Lower lobe of right lung (tissue), 2 donors: ENCODE results near the gene PPP1R12B. TPM values are rescaled to one million over a fixed set of nuclear protein-coding genes. Genes with fewer than 3 reads are reported as not detected.

Source experiments
- ATAC-seq, 2 donors: fragments of 200-7000 bp; cut with Tn5 transposase; one replicate each; pipeline ENCODE4 v1.9.1; 2020 to 2022; ENCODE audit warnings: mild to moderate bottlenecking in 2 of 2, moderate library complexity in 2 of 2
- DNase-seq: peaks from one replicate; pipeline ENCODE4 v3.0.0-alpha.2; 2020
- H3K27ac ChIP-seq: fragments of 200-600 bp; one replicate; pipeline ENCODE4 v1.8.0; 2022
- H3K27me3 ChIP-seq: fragments of 200-600 bp; one replicate; pipeline ENCODE4 v1.8.0; 2022; ENCODE audit warnings: low read depth
- H3K36me3 ChIP-seq: fragments of 200-600 bp; one replicate; pipeline ENCODE4 v1.8.0; 2022; ENCODE audit warnings: mild to moderate bottlenecking
- H3K4me1 ChIP-seq: fragments of 200-600 bp; one replicate; pipeline ENCODE4 v1.8.0; 2022
- H3K4me3 ChIP-seq: fragments of 200-600 bp; one replicate; pipeline ENCODE4 v1.8.0; 2022; ENCODE audit warnings: mild to moderate bottlenecking
- H3K9me3 ChIP-seq: fragments of 200-600 bp; one replicate; pipeline ENCODE4 v1.8.0; 2022
- CTCF ChIP-seq: fragments of 200-600 bp; IDR thresholded peaks from one replicate; pipeline ENCODE4 v1.8.0; 2022; ENCODE audit warnings: antibody characterized with exemption, mild to moderate bottlenecking
- intact Hi-C: fragments of 100-400 bp; cut with DNase I; formaldehyde crosslinking; loops from one replicate; pipeline ENCODE4 v1.11.0; 2022
- total RNA-seq: library from RNA; stranded (reverse); fragmentation: NEBNext Ultra II Directional; extraction: Animal tissue kit (Norgen Biotek cat#: 25700); gene quantifications from one replicate; pipeline ENCODE4 v1.2.1, GENCODE V29; 2021
- donor health status: DM: no; HTN: yes; CAD: no; lungs with severe emphysema.

PPP1R12B gene
- total RNA-seq, 1 donor from 2014 or later: 41.4 TPM

- H3K9me3 ChIP-seq: no peaks in the 10 kb centered on the region
- peaks cover 23% of the 10 kb centered on the region for H3K36me3 ChIP-seq
- ATAC-seq (no peak), DNase-seq (no peak)
- no peak overlapping the region for H3K4me3 ChIP-seq
- H3K4me1 ChIP-seq: peaks cover 27% of the 10 kb centered on the region
- no peak for TF ChIP-seq CTCF
- H3K27ac ChIP-seq: no peak overlapping the region
- H3K27me3 ChIP-seq: no peaks in the 10 kb centered on the region
- intact Hi-C loops: no loop called here
Observed at GRCh38 chr1:202565890-202566602, 217.5 kb downstream of the PPP1R12B start.

GRCh38 chr1:202567738-202568137 is 219.2 kb downstream of the PPP1R12B start:
- H3K4me1 ChIP-seq: peaks cover 21% of the 10 kb centered on the region
- H3K27me3 ChIP-seq: no peaks in the 10 kb centered on the region
- ATAC-seq (peak in 1 of 2 donors; percentile 42), DNase-seq (no peak)
- peak overlapping the region; percentile 25 for H3K27ac ChIP-seq
- intact Hi-C loops: no loop called here
- no peak for TF ChIP-seq CTCF
- H3K9me3 ChIP-seq: no peaks in the 10 kb centered on the region
- H3K4me3 ChIP-seq: no peak overlapping the region
- peaks cover 29% of the 10 kb centered on the region for H3K36me3 ChIP-seq

- H3K36me3 ChIP-seq: peaks cover 34% of the 10 kb centered on the region
- no peak for DNase-seq
- H3K4me3 ChIP-seq: no peak overlapping the region
- no peaks in the 10 kb centered on the region for H3K9me3 ChIP-seq
- H3K4me1 ChIP-seq: peaks cover 21% of the 10 kb centered on the region
- TF ChIP-seq CTCF: no peak
- intact Hi-C loops: no loop called here
- no peak for ATAC-seq
- H3K27me3 ChIP-seq: no peaks in the 10 kb centered on the region
- H3K27ac ChIP-seq: peak overlapping the region; percentile 25
Observed at GRCh38 chr1:202568410-202568809, 219.9 kb downstream of the PPP1R12B start.

- Histone ChIP-seq H3K4me3 (no peak overlapping the region), H3K27ac (no peak overlapping the region), H3K4me1 (peaks cover 21% of the 10 kb centered on the region), H3K27me3 (no peaks in the 10 kb centered on the region), H3K36me3 (peaks cover 34% of the 10 kb centered on the region), H3K9me3 (no peaks in the 10 kb centered on the region)
- intact Hi-C loops: no loop called here
- DNase-seq (no peak), ATAC-seq (no peak)
- no peak for TF ChIP-seq CTCF
Observed at GRCh38 chr1:202568826-202569225, 220.3 kb downstream of the PPP1R12B start.

GRCh38 chr1:202569393-202570322 is 221.2 kb downstream of the PPP1R12B start:
- no peaks in the 10 kb centered on the region for H3K9me3 ChIP-seq
- intact Hi-C loops: no loop called here

More at GRCh38 chr1:202569393-202570322, 221.2 kb downstream of the PPP1R12B start:
- Histone ChIP-seq H3K27me3 (no peaks in the 10 kb centered on the region), H3K27ac (no peak overlapping the region), H3K4me1 (peaks cover 21% of the 10 kb centered on the region), H3K4me3 (no peak overlapping the region), H3K36me3 (peaks cover 30% of the 10 kb centered on the region)
- DNase-seq: no peak
- ATAC-seq: no peak
- TF ChIP-seq CTCF: no peak
